DMS114 treated with DMSO at 0.1 percent for 48 hours (cell line): ENCODE results near the gene SLC16A4.
"Not testable (repeated sequence)": the region's sequence is repeated elsewhere in the genome, so short reads cannot be mapped to it uniquely, and the experiment has no call there.

Experiments
- DNase-seq: peaks from one replicate; lab custom pipeline; 2025; ENCODE audit not compliant: unreplicated experiment; lab: John Stamatoyannopoulos, UW

The SLC16A4 gene

GRCh38 chr1:110409316-110409715 lies 18.5 kb upstream of the SLC16A4 start:
- no peak for DNase-seq

- DNase-seq, result no peak
Observed at GRCh38 chr1:110408488-110408887, 17.7 kb upstream of the SLC16A4 start.

- DNase-seq, result peak; percentile 87
Observed at GRCh38 chr1:110407260-110408210, 16.7 kb upstream of the SLC16A4 start, which contains the start of gene LAMTOR5. LAMTOR5 (minus strand) TSS chr1:110407694; CDS start chr1:110407620, 74 bp downstream.

- DNase-seq, result not testable (repeated sequence)
Observed at GRCh38 chr1:110406407-110406806, 15.6 kb upstream of the SLC16A4 start.

GRCh38 chr1:110404401-110404800 lies 13.6 kb upstream of the SLC16A4 start:
- DNase-seq, result no peak

GRCh38 chr1:110403805-110404204 lies 13.0 kb upstream of the SLC16A4 start:
- DNase-seq, result no peak

GRCh38 chr1:110396259-110396958 lies 5.6 kb upstream of the SLC16A4 start:
- not testable (repeated sequence) for DNase-seq

- DNase-seq, result no peak
Observed at GRCh38 chr1:110394493-110394820, 3.6 kb upstream of the SLC16A4 start.

- DNase-seq, result no peak
Observed at GRCh38 chr1:110393691-110394492, 3.1 kb upstream of the SLC16A4 start.

- no peak for DNase-seq
Observed at GRCh38 chr1:110393286-110393685, 2.5 kb upstream of the SLC16A4 start.

GRCh38 chr1:110390096-110390495 lies 730 bp downstream of the SLC16A4 start:
- DNase-seq, result no peak

GRCh38 chr1:110387048-110387754 lies 3.6 kb downstream of the SLC16A4 start:
- no peak for DNase-seq

- DNase-seq, result no peak
Observed at GRCh38 chr1:110385369-110385768, 5.5 kb downstream of the SLC16A4 start.

- no peak for DNase-seq
Observed at GRCh38 chr1:110384581-110385321, 6.1 kb downstream of the SLC16A4 start.

- DNase-seq, result no peak
Observed at GRCh38 chr1:110383251-110383990, 7.4 kb downstream of the SLC16A4 start.

- no peak for DNase-seq
Observed at GRCh38 chr1:110380672-110381283, 10.0 kb downstream of the SLC16A4 start.

GRCh38 chr1:110375490-110375889 lies 15.3 kb downstream of the SLC16A4 start:
- no peak for DNase-seq

GRCh38 chr1:110370827-110371226 lies 20.0 kb downstream of the SLC16A4 start:
- DNase-seq, result no peak

GRCh38 chr1:110364221-110364620 lies 26.6 kb downstream of the SLC16A4 start:
- DNase-seq, result no peak
